HCT116 (cell line): ENCODE measurements around the gene IL22RA2. TPM values are rescaled to one million over a fixed set of nuclear protein-coding genes. Genes with fewer than 3 reads are reported as not detected.
"Not testable (repeated sequence)": the region's sequence is repeated elsewhere in the genome, so short reads cannot be mapped to it uniquely, and the experiment has no call there.

Source experiments
- ATAC-seq: fragments of 200-7000 bp; cut with Tn5 transposase; 2 replicates; pipeline ENCODE4 v1.9.1; 2020; ENCODE audit warnings: mild to moderate bottlenecking, moderate library complexity
- BruUV-seq: library from RNA; stranded (reverse); fragments of 400-500 nt; replicated peaks from 2 replicates; lab custom pipeline; 2021; lab: Mats Ljungman, UMichigan
- CTCF ChIA-PET: fragments of 300-600 bp; sonication (Branson Sonifier 250); formaldehyde crosslinking; loops from one replicate; lab custom pipeline; 2021; ENCODE audit warnings: antibody characterized with exemption; lab: Charles Lee
- POLR2A ChIA-PET: fragments of 300-600, 350-600 bp; sonication (Branson Sonifier 250); formaldehyde crosslinking; loops from one replicate; lab custom pipeline; 2021; ENCODE audit warnings: antibody characterized with exemption; lab: Charles Lee
- RAD21 ChIA-PET, 2 experiments: fragments of 300-600 bp; sonication (Branson Sonifier 250); formaldehyde crosslinking; loops; one replicate each; lab custom pipeline; 2023; ENCODE audit warnings: low total read pairs in 2 of 2; ENCODE audit not compliant: uncharacterized antibody in 2 of 2, unreplicated experiment in 2 of 2, low non-redundant PET in 1 of 2; lab: Charles Lee
- DNase-seq: peaks from one replicate; pipeline ENCODE4 v3.0.0-alpha.2; 2010; ENCODE audit warnings: low read depth, low spot score
- H2AFZ ChIP-seq: fragments of 200-600 bp; shearing (Covaris generic), sonication (generic); 2 replicates; pipeline ENCODE4 v1.6.1; 2017; ENCODE audit warnings: low read depth, mixed run types, mixed read lengths, antibody characterized with exemption, low read length; ENCODE audit not compliant: poor library complexity, severe bottlenecking
- H3K27ac ChIP-seq: 2 replicates; pipeline ENCODE4 v1.5.1; 2012; ENCODE audit warnings: low read depth, low read length
- H3K27me3 ChIP-seq: fragments of 200-600 bp; sonication (generic); 2 replicates; pipeline ENCODE4 v1.6.1; 2016; ENCODE audit warnings: mixed run types, low read length, mixed read lengths; ENCODE audit not compliant: insufficient read depth
- H3K36me3 ChIP-seq, 2 experiments: fragments of 200-500 bp in 1 of 2; fragments of 200-600 bp in 1 of 2; sonication (Bioruptor generic) in 1 of 2; sonication (generic) in 1 of 2; 2 replicates each; pipeline versions ENCODE4 v1.5.1 to v1.6.1; 2014 to 2016; ENCODE audit warnings: low read length in 2 of 2, inconsistent platforms in 1 of 2, mixed read lengths in 1 of 2, mixed run types in 1 of 2; ENCODE audit not compliant: insufficient read depth in 2 of 2, control insufficient read depth in 1 of 2
- H3K4me1 ChIP-seq, 2 experiments: fragments of 200-600 bp in 1 of 2; sonication (generic) in 1 of 2; 2 replicates each; pipeline versions ENCODE4 v1.5.1 to v1.6.1; 2012 to 2017; ENCODE audit warnings: low read length in 2 of 2, inconsistent platforms in 1 of 2, mild to moderate bottlenecking in 1 of 2, mixed read lengths in 1 of 2, mixed run types in 1 of 2, moderate library complexity in 1 of 2; ENCODE audit not compliant: insufficient read depth in 2 of 2, control insufficient read depth in 1 of 2
- H3K4me2 ChIP-seq: fragments of 200-600 bp; sonication (generic); 2 replicates; pipeline ENCODE4 v1.6.1; 2017; ENCODE audit warnings: mixed run types, low read length, mixed read lengths
- H3K4me3 ChIP-seq, 2 experiments: fragments of 200-600 bp in 1 of 2; sonication (generic) in 1 of 2; replicated peaks in 1 of 2; 2 replicates each; pipeline ENCODE4 v1.5.1; 2011 to 2016; ENCODE audit warnings: low read length in 2 of 2, control low read depth in 1 of 2, low read depth in 1 of 2, mild to moderate bottlenecking in 1 of 2, mixed read lengths in 1 of 2, mixed run types in 1 of 2
- H3K79me2 ChIP-seq: fragments of 200-600 bp; sonication (generic); 2 replicates; pipeline ENCODE4 v1.6.1; 2017; ENCODE audit warnings: mild to moderate bottlenecking, mixed run types, low read length, moderate library complexity, mixed read lengths; ENCODE audit not compliant: insufficient read depth
- H3K9ac ChIP-seq: fragments of 200-600 bp; sonication (generic); 2 replicates; pipeline ENCODE4 v1.6.1; 2016; ENCODE audit warnings: low read length, mixed read lengths
- H3K9me2 ChIP-seq: fragments of 200-600 bp; sonication (generic), shearing (Covaris generic); 2 replicates; pipeline ENCODE4 v1.6.1; 2017; ENCODE audit warnings: mixed run types, mild to moderate bottlenecking, moderate library complexity; ENCODE audit not compliant: insufficient read depth
- H3K9me3 ChIP-seq, 2 experiments: fragments of 200-500 bp in 1 of 2; fragments of 200-600 bp in 1 of 2; sonication (Bioruptor generic) in 1 of 2; sonication (generic) in 1 of 2; 2 replicates each; pipeline ENCODE4 v1.6.1; 2014 to 2017; ENCODE audit warnings: low read length in 2 of 2, mixed read lengths in 2 of 2, inconsistent platforms in 1 of 2, low read depth in 1 of 2, mild to moderate bottlenecking in 1 of 2, mixed run types in 1 of 2, moderate library complexity in 1 of 2; ENCODE audit not compliant: control insufficient read depth in 1 of 2, insufficient read depth in 1 of 2
- H4K20me1 ChIP-seq: fragments of 200-600 bp; sonication (generic), shearing (Covaris generic); 2 replicates; pipeline ENCODE4 v1.6.1; 2017; ENCODE audit warnings: mixed run types, mild to moderate bottlenecking, moderate library complexity; ENCODE audit not compliant: insufficient read depth
- ATF3 ChIP-seq: IDR thresholded peaks from 2 replicates; pipeline ENCODE4 v1.6.1; 2012
- CBX3 ChIP-seq: IDR thresholded peaks from 2 replicates; pipeline ENCODE4 v1.6.1; 2012; ENCODE audit warnings: low read depth
- CEBPB ChIP-seq: IDR thresholded peaks from 2 replicates; pipeline ENCODE4 v1.6.1; 2012; ENCODE audit warnings: low read depth
- EGR1 ChIP-seq: IDR thresholded peaks from 2 replicates; pipeline ENCODE4 v1.6.1; 2012; ENCODE audit warnings: low read depth
- ELF1 ChIP-seq: IDR thresholded peaks from 2 replicates; pipeline ENCODE4 v1.6.1; 2012; ENCODE audit warnings: low read depth, borderline replicate concordance
- EZH2 ChIP-seq: fragments of 200-600 bp; sonication (generic); IDR thresholded peaks from 2 replicates; pipeline ENCODE4 v1.6.1; 2017; ENCODE audit warnings: antibody characterized with exemption, mixed run types
- EZH2phosphoT487 ChIP-seq: fragments of 200-600 bp; IDR thresholded peaks from 2 replicates; pipeline ENCODE4 v1.6.1; 2018; ENCODE audit warnings: antibody characterized with exemption, borderline replicate concordance
- MAX ChIP-seq: IDR thresholded peaks from 2 replicates; pipeline ENCODE4 v1.6.1; 2012
- POLR2AphosphoS5 ChIP-seq: IDR thresholded peaks from 2 replicates; pipeline ENCODE4 v1.6.1; 2011; ENCODE audit warnings: mild to moderate bottlenecking, low read depth, low read length, moderate library complexity
- RAD21 ChIP-seq: IDR thresholded peaks from 2 replicates; pipeline ENCODE4 v1.6.1; 2012; ENCODE audit warnings: low read depth, mild to moderate bottlenecking
- REST ChIP-seq: IDR thresholded peaks from 2 replicates; pipeline ENCODE4 v1.6.1; 2012; ENCODE audit warnings: low read depth
- SP1 ChIP-seq: IDR thresholded peaks from 2 replicates; pipeline ENCODE4 v1.6.1; 2012; ENCODE audit warnings: low read depth
- TCF7L2 ChIP-seq: IDR thresholded peaks from 2 replicates; pipeline ENCODE4 v1.7.0; 2011; ENCODE audit warnings: borderline replicate concordance, inconsistent platforms; ENCODE audit not compliant: insufficient read depth, insufficient read length; ENCODE audit errors: extremely low read depth
- ZFX ChIP-seq: fragments of 450-650 bp; IDR thresholded peaks from 2 replicates; pipeline ENCODE4 v1.6.1; 2017
- intact Hi-C: fragments of 100-400 bp; cut with micrococcal nuclease; formaldehyde crosslinking; loops from 2 replicates; pipeline ENCODE4 v1.10.0; 2022
- total RNA-seq: library from RNA; stranded (reverse); gene quantifications from one replicate; pipeline ENCODE4 v1.2.1, GENCODE V29; 2021; ENCODE audit not compliant: unreplicated experiment

Gene IL22RA2
- total RNA-seq, 1 experiment from 2014 or later = not detected

GRCh38 chr6:137107767-137108105 lies 65.7 kb downstream of the IL22RA2 start:
- Histone ChIP-seq H3K9ac (no peak overlapping the region), H3K4me2 (no peak overlapping the region), H3K9me2 (no peaks in the 10 kb centered on the region), H3K4me1 (no peaks in the 10 kb centered on the region), H3K9me3 (no peaks in the 10 kb centered on the region), H4K20me1 (no peaks in the 10 kb centered on the region), H3K4me3 (no peak overlapping the region), H2AFZ (no peak overlapping the region), H3K27me3 (no peaks in the 10 kb centered on the region), H3K79me2 (no peaks in the 10 kb centered on the region), H3K36me3 (no peaks in the 10 kb centered on the region), H3K27ac (no peak overlapping the region)
- intact Hi-C loops = no loop called here
- ChIA-PET POLR2A (no interaction called here), RAD21 (no interaction called here), CTCF (no interaction called here)
- no TSS peak for BruUV-seq
- DNase-seq = no peak
- TF ChIP-seq SP1 (no peak), CBX3 (no peak), ATF3 (no peak), MAX (no peak), CEBPB (no peak), POLR2AphosphoS5 (no peak), EGR1 (no peak), ZFX (no peak), REST (no peak), EZH2 (no peak), EZH2phosphoT487 (no peak), ELF1 (no peak), RAD21 (no peak), TCF7L2 (no peak)
- no peak for ATAC-seq

- H3K27ac ChIP-seq, H3K4me2 ChIP-seq, H3K4me1 ChIP-seq, H4K20me1 ChIP-seq, H3K79me2 ChIP-seq, H3K27me3 ChIP-seq, H2AFZ ChIP-seq, H3K9me2 ChIP-seq, DNase-seq, RAD21 ChIA-PET, intact Hi-C loops, POLR2A ChIA-PET, H3K9ac ChIP-seq, H3K9me3 ChIP-seq, BruUV-seq, H3K36me3 ChIP-seq, H3K4me3 ChIP-seq, ATAC-seq: not testable (repeated sequence)
- CTCF ChIA-PET = interaction anchor here (0.7 kb wide), 1 partner anchor 207 kb away, joined by 3 read pairs; no protein-coding TSS in a partner anchor
Observed at GRCh38 chr6:137107047-137107766, 66.2 kb downstream of the IL22RA2 start.
